NCI-H1436 (cell line): ENCODE data around the gene CREB3.

Source experiments
- DNase-seq: peaks from one replicate; lab custom pipeline; 2025; lab: John Stamatoyannopoulos, UW

Gene CREB3

DNA sequence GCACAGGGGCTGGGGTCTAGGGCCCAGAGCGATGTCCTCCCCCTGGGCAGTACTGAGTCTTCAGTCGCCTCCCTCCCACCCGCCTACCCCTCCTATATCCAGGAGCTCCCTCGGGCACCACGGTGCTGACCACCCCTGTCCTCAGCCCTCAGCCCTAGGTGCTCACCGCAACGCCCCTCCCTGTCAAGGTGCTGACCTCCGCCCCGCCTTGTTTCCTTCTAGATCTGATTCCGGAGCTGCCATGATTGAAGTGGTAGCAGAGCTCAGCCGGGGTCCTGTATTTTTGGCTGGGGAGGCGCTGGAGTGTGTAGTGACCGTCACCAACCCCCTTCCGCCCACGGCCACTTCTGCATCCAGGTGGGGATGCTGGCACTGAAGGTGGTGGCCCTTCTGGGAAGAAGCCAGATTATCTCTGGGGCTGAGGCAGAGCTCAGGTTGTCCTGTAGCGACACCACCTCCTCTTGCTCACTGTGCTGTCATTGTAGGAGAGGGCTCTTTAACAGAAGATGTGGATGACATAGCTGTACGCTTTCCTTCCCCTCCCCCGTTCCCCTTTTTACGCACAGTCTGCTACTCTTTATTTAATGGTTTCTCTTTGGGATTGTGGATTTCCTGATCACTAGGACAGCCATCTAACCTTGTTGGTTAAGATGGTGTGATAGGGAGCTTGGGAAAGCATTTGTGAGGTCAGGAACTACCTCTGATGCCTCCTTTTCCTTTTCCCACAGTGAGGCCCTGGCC is 17.2 kb downstream of the CREB3 start:
- DNase-seq, result no peak

DNA sequence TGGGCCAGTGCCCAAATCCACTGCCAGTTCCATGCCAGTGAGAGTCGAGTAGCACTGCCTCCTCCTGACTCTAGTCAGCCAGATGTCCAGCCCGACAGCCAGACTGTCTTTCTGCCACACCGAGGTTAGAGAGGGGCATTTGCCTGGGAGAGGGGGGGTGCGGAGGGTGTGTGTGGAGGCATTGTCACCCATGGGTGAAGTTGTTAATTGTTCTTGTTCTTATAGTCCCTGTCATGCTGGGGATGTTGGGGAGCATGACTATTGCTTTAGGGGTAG is 17.7 kb downstream of the CREB3 start:
- DNase-seq, result no peak

DNA sequence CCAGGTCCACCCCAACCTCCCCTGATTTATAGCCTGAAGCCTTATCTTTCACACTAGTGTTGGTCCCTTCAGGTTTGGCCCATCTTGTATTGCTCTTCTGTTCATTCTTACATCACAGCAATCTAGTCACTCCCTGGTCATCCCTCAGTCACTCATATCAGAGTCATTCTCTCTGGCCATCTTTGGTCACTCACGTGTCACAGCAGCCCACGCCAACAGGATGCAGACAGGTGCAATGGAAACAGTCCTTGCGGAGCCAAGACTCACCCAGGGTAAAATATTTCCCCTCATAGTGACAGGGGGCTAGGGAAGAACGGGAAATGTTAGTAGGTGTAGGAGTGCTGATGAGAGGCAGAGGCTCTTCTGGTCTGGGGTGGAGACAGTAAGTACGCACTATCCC is 21.0 kb downstream of the CREB3 start:
- no peak for DNase-seq

DNA sequence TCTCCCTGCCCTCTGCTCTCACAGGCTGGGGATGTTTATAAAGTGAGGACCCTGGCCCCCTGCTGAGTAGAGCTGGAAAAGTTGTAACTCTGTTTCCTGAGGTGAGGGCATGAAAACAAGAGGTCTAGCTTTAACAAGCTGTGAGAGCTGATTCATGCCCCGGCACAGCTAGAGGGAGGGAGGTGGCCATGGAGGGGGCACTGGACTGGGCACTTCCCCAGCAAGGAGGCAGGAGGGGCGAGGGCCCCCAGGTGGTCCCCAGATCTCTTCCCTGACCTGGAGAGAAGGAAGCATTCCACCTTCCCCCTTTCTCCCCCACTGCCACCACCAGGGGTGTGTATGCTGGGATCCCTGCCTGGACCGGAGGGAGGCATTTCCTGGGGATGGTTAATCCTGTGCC is 21.8 kb downstream of the CREB3 start, which contains the start of gene MSMP:
Gene MSMP, minus strand, starts transcription at position 13 of the 400 bp plus-strand sequence. CDS start 147 bp downstream, outside the sequence.
- DNase-seq, result no peak

DNA sequence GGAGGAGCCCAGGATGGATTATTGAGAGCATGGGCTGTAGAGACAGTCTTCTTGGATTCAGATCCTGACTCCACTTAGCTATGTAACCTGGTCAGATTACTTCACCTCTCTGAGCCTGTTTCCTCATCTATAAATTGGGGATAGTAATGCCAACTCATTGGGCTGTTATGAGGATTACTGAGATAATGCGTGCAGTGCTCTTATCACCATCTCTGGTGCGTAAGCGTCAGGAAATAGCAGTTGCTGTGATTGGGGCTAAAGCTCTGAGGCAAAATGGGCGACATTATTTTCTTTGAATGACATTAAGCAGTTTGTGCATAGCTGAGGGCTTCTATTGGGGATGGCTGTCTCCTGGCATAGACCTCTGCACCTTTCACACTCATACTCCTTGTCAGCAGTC is 22.6 kb downstream of the CREB3 start:
- DNase-seq, result no peak

DNA sequence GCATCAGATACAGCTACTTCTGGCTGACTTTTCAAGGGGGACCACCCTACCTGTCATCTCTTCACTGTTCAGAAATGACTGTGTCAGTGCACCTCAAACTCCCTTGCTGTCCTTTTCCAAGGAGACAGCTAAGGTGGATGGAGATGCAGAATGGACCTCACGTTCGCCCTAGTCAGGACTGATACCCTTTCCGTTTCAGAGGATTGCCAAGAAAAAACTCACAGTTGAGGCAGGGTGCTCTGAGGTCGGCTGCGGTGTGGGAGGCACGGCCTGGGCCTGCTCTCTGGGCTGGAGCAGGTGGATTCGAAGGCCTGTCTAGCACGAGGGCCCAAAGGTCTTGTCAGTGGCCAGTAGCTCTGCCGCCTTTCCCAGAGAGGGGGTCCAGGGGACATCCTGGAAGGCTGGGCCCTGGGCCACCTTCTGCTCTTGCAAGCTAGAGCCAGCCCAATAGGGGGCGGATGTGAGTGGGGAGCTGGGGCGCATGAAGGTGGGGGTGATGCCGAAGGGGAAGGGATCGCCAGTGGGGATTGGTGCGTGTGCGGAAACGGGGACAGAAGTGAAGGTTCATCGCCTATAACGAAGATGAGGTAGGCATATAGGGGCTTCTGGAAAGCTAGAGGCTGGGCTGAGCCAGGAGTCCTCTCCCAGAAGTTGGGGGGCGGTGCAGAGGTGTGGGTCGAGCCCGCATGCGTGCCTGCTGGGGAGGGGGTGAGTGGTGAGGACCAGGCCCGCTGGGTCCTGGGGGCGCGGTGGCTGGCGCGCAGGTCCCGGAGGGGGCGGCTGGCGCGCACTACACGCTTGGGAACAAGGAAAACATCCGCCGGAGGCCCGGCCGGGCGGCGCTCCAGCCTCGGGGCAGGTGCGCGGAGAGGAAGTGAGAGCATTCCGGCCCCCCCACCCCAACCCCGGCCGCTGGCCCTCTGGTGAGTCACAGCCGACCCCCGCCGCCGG is 24.1 kb downstream of the CREB3 start:
- DNase-seq, result peak; percentile 65

DNA sequence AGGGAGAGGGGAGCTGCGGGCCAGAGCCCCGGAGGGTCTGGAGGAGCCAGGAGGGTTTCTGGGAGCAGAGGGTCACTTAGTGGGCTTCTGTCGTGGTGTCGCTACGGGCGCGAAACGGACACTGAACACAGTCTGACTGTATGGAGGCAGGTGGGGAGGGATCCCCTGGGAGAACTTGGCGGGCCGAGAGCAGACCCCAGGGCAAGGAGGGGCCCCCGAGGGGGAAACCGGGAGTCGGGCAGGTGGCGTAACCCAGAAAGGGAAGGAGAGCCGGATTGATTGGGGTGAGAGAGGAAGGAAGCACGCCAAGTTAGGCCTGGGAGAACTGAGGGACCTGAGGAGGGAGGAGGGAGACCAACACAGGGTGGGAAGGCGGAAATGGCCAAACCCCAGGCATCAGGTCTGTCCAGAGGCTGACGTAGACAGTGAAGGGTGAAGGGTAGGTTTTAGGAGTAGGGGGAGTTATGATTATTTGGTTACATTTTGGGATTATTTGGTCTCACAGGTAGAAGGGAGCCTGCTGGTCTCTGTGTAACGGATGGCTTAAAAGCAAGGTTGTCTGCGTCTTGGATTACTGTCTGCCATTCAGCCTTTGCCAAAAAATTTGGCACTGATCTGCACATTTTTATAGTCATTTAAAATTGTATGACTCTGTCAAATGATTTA is 24.9 kb downstream of the CREB3 start:
- peak; percentile 64 for DNase-seq

DNA sequence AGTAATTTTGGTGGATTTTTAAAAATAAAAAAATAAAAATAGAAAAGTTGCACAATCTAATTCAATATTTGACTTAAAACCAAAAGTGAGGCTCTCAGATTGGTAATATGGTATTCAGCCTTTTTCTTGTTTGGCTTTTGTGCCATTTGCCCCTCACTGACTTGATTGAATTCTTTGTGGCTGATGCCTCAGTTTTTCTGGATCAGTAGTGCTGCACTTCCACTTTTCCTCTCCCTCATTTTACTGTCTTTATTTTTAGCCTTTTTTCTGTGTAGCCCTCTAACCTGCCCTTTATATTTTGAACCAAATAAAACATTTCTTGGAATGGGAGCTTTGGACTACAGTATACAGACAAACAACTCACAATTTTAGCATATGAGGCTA is 25.4 kb downstream of the CREB3 start:
- no peak for DNase-seq

DNA sequence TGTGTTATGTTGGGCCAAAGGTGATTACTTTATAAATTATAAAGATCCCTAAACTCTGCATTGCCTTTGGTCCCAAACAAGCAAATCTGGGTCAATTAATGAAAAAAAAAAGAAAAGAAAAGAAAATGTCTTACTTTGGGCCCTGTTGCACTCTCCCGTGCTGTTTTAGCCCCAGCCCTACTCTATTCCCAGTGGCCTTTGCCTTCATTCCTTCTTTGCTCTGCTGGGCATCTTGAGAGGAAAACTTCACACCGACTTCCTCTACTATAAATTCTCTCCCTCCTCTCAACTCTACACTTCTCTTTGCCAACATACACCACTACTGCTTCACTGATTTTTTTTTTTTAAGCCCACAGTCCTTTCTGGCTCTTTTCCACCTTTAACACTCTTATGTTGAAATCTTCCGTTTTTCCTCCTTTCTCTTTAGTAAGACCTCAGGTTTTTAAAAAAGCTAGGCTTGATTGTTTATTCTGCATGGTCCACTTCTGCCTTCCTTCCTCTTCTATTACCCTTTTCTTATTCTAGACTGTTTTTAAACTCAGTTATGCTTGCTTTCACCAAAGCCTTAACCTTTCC is 26.1 kb downstream of the CREB3 start:
- no peak for DNase-seq

DNA sequence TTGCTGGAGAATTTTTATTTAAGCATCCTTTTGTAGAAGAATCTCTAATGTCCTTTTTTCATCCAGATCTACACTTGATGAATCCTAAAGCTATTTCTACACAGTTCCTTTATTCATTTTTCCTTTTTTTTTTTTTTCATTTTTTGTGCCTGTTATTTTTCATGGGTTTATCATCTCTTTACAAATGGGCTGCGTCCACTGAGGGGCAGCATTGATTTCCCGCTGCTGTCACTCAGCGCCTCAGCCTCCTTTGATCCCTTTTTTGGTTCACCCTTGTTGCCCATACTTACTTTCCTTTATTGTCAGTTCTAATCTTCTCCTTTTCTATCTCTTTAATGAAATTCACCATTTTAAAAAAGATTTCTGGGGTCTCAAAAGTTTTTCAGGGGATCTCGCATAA is 27.3 kb downstream of the CREB3 start:
- no peak for DNase-seq

DNA sequence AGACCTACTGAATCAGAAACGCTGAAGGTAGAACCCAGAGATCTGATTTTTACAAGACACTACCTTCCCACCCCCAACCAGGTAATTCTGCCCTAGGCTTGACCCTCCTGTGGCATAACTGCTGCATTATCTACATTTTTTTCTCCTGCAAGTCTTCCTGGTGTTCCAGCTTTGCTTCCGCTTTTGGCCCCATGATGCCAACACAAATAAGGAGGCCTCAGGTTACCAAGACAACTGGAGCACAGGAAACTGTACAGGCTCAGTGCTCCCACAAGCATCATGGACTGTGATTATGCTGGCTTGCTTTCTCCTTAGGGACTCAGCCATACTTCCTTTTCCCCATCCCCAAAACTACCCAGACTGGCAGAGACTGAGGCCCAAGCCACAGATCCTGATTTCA is 28.2 kb downstream of the CREB3 start:
- no peak for DNase-seq

DNA sequence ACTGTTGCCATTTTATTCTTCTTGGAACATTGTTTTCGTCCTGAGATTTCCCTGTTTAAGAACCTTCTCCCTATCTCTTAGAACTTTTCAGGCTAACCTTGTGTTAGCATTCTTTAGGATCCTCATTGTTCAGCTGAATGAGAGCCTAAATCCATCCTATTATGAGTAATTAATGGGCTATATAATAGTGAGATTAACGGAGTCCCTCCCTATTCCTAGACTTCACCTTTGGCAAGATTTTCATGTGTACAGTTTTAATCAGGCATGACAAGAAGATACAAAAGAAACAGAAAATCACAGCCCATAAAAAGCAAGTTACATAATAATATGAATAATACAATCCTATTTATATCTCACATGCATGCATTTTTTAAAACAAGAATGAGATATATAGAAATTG is 30.7 kb downstream of the CREB3 start:
- DNase-seq, result no peak

DNA sequence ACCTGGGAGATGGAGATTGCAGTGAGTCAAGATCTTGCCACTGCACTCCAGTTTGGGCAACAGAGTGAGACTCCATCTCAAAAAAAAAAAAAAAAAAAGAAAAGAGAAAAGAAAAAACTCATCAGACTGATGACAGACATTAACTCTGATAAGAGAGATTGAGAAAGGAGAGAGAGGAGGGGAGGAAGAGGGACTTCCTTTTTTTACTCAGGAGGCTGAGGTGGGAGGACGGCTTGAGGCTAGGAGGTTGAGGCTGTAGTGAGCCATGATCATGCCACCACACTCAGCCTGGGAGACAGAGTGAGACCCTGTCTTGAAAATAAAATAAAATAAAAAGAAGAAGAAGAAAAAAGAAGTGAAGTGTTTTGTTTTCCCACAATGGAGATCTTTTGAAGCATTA is 31.3 kb downstream of the CREB3 start:
- no peak for DNase-seq

DNA sequence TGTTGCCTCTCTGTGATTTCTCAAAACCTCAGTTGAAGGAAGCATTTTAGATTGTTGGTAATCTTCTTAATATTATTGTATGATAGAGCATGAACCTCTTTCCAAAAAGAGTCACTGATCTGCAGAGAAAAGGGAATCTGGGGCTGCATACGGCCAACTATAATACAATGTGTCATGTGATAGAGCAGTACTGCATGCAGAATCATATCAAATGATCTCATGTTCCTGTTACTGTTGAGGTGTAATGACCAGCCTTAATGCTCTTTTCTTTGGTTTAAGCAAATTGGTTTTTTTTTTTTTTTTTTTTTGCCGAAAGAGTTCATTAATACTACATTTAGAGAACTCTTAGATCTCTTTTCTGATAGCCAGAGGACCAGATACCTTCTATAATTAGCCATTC is 34.5 kb downstream of the CREB3 start:
- DNase-seq, result no peak

DNA sequence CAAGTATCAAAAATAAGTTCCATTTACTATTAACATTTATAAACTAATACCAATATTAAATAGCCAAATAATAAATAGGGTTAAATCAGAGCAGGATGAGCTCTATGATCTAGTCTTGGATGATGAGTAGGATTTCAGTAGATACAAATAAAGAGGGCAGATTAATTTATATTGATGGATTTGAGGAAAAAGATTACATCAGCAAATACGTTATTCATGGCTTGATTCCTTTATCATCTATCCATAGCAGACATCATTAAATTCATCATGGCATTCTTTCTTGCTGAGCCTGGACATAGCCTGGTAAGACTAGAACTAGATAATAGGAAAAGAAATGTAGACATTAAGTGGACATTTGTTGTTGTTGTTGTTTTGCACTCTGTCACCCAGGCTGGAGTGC is 35.0 kb downstream of the CREB3 start:
- no peak for DNase-seq

DNA sequence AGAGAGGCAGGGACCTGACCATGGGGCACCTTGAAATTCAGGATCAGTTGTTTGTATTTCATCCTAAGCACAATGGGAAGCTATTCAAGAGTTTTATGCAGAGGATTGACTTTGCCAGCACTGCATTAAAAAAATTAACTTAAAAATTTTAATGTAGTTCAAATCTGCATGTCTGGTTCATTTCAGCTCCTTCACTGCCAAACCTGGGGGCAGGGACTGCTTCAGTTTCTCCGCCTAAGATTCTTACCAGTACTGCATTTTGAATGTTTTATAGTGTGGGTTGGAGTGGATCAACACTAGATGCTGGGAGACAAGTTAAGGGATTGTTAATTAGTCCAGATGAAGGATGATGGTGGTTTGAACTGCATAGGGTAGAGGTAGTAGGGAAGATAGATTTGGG is 37.3 kb downstream of the CREB3 start:
- no peak for DNase-seq

DNA sequence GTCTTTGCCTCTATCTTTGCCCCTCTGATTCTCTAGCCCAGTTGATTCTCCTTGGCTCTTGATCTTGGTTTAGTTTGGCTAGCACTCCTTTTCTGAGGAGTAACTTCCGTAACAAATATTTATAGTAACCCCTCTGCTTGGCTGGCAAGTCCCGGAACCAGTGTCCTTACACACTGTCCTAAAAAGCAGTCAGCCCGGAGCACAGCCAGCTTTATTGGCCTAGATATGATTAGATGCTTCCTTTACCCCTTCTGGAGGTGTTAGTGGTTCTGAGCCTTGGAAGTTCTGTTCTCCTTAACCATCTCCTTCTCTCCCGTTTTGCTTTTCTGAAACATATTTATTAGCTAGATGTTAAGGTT is 38.6 kb downstream of the CREB3 start:
- DNase-seq, result no peak

DNA sequence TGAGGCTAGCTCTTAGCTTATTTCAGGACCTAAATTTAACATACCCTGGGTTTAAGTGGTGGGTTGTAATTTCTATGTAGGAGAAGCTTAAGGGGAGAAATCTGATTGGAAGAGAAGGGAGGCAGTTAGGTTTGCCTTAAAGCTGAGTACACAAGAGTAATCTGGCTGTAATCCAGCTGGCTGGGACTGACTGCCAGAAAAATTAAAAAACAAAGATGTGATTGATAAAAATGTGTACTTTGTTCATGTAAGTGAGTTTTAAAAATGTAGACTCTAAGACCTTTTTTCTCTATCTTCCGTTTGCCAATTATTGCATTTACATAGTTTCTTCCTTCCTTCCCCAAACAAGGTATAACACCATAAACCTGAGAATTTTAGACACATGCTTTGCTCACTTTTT is 39.1 kb downstream of the CREB3 start:
- peak; percentile 58 for DNase-seq

DNA sequence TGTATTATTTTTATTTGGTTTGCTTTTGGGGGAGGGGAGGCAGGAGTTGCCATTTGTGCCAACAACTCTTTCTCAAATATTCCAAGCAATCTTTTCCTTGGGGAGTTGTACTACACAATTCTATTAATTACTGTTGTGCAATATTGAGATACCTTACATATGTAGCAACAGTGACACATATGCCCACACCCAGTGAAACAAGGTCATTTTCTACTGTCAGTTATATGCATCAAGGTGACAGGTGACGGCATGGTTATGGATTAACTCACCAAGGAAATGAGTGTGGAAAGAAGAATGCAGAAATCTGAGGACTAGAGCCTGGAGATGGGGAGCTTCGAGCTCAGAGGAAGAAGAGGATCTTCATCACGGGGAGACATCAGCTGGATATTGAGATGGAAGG is 39.5 kb downstream of the CREB3 start:
- DNase-seq, result no peak

DNA sequence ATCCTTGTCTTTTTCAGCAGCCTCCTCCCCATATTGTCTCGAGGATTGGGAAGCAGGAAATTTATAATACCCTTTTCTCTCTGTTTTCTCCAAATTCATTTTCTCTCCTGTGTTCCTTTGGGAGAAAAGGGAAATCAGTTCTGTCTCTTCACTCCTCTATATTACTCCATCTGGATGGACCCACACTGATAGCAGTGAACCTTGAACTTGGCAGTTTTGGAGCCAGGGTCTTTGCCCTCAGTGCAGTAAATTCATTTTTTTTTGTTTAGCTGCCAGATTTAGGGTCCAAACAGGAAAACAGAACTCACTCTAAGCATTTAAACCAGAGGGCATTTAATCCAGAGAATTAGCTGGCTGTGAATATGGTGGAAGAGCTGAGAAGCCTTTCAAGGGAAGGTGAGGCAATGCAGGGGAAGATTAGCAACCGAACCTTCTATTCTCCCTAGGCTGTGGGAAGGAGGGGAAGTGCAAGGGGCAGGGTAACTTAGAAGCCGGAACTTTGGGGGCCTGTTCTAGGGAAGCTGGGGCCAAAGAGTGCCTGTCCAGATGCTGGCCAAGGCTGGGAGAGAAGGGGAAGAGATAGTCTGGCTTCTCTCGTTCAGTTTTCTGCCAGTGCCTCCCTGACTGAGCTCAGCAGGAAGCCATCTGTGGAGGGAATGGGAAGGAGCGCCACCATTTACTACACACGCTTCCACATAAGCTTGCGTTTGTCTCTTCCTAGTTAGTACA is 42.6 kb downstream of the CREB3 start:
- DNase-seq, result no peak

DNA sequence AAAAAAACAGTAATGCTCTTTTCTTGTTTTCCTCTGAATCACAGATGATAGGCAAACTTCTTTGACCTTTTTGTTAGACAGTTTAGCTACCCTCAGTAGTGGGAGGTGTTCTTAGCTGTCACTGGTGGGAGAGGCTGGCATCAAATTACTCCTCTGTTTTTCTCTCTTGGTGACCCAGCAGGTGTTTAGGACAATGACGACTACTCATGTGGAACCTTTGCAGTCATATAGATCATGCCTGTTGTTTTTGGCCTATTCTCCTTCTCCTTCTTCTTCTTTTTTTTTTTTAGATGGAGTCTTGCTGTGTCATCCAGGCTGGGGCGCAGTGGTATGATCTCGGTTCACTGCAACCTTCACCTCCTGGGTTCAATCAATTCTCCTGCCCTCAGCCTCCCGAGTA is 43.6 kb downstream of the CREB3 start:
- DNase-seq, result peak; percentile 82

DNA sequence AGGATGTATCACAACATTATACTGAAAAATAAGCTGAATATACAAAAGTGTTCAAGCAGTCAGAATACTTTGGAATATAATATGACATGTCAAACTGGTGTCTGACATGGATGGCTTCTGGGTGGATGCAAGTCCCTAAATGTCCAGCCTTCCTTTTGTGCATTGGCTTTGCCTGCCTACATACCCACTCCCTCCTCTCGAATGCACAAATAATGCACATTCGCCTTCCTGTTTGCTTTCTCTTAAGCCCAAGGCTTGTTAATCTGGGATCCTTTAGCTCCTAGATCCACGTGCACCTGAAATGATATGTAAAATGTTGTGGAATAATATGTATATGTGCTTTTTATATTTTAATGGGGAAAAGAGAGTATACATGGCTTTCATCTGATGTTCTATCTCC is 46.0 kb downstream of the CREB3 start:
- no peak for DNase-seq
